Left ventricle myocardium inferior (tissue), 1 donor: Measurements from ENCODE around the gene TNNC2. TPM values are rescaled to one million over a fixed set of nuclear protein-coding genes. Genes with fewer than 3 reads are reported as not detected.

ENCODE experiments used
- DNase-seq: peaks from one replicate; pipeline ENCODE4 v3.0.0-alpha.2; 2020
- H3K27ac ChIP-seq: fragments of 200-600 bp; replicated peaks from 2 replicates; pipeline ENCODE4 v1.8.0; 2021
- H3K27me3 ChIP-seq: fragments of 200-600 bp; 2 replicates; pipeline ENCODE4 v1.8.0; 2021; ENCODE audit warnings: low read depth
- H3K36me3 ChIP-seq: fragments of 200-600 bp; 2 replicates; pipeline ENCODE4 v1.8.0; 2021
- H3K4me1 ChIP-seq: fragments of 200-600 bp; 2 replicates; pipeline ENCODE4 v1.8.0; 2021
- H3K4me3 ChIP-seq: fragments of 200-600 bp; 2 replicates; pipeline ENCODE4 v1.8.0; 2021; ENCODE audit warnings: mild to moderate bottlenecking, moderate library complexity
- H3K9me3 ChIP-seq: fragments of 200-600 bp; replicated peaks from 2 replicates; pipeline ENCODE4 v1.8.0; 2021
- CTCF ChIP-seq: fragments of 200-600 bp; IDR thresholded peaks from 2 replicates; pipeline ENCODE4 v1.8.0; 2021; ENCODE audit warnings: antibody characterized with exemption, mild to moderate bottlenecking, borderline replicate concordance
- intact Hi-C: fragments of 100-400 bp; cut with micrococcal nuclease; formaldehyde crosslinking; loops from one replicate; pipeline ENCODE4 v1.11.0; 2022
- total RNA-seq: library from RNA; stranded (reverse); fragmentation: NEBNext Ultra II Directional; extraction: Animal tissue kit (Norgen Biotek cat#: 25700); gene quantifications from one replicate; pipeline ENCODE4 v1.2.1, GENCODE V29; 2021
- donor health status: DM: no; HTN: yes; CAD: no; lungs with severe emphysema.

Gene TNNC2
- total RNA-seq, 1 donor from 2014 or later, result 0.33 TPM

GRCh38 chr20:45792317-45793118, 34.6 kb downstream of the TNNC2 start:
- peaks cover 38% of the 10 kb centered on the region for H3K36me3 ChIP-seq
- intact Hi-C loops, result no loop called here
- H3K9me3 ChIP-seq, result no peaks in the 10 kb centered on the region
- H3K4me1 ChIP-seq, result peaks cover 31% of the 10 kb centered on the region
- H3K27ac ChIP-seq, result peak overlapping the region; percentile 93
- no peaks in the 10 kb centered on the region for H3K27me3 ChIP-seq
- TF ChIP-seq CTCF, result no peak
- peak overlapping the region; percentile 99 for H3K4me3 ChIP-seq
- no peak for DNase-seq

- no peaks in the 10 kb centered on the region for H3K27me3 ChIP-seq
- peaks cover 3% of the 10 kb centered on the region for H3K36me3 ChIP-seq
- H3K4me3 ChIP-seq, result no peak overlapping the region
- peaks cover 33% of the 10 kb centered on the region for H3K4me1 ChIP-seq
- intact Hi-C loops, result no loop called here
- no peak for DNase-seq
- H3K9me3 ChIP-seq, result no peaks in the 10 kb centered on the region
- no peak overlapping the region for H3K27ac ChIP-seq
- no peak for TF ChIP-seq CTCF
These were observed 38.8 kb downstream of the TNNC2 start for GRCh38 chr20:45788351-45788750.

GRCh38 chr20:45783656-45784294, 43.3 kb downstream of the TNNC2 start:
- H3K4me1 ChIP-seq, result peaks cover 14% of the 10 kb centered on the region
- no peaks in the 10 kb centered on the region for H3K36me3 ChIP-seq
- H3K9me3 ChIP-seq, result no peaks in the 10 kb centered on the region
- intact Hi-C loops, result no loop called here
- no peak for TF ChIP-seq CTCF
- peak overlapping the region; percentile 31 for H3K27ac ChIP-seq
- no peaks in the 10 kb centered on the region for H3K27me3 ChIP-seq
- no peak overlapping the region for H3K4me3 ChIP-seq
- peak; percentile 41 for DNase-seq

- Histone ChIP-seq H3K4me3 (no peak overlapping the region), H3K9me3 (no peaks in the 10 kb centered on the region), H3K4me1 (peaks cover 14% of the 10 kb centered on the region), H3K27ac (no peak overlapping the region), H3K27me3 (no peaks in the 10 kb centered on the region), H3K36me3 (no peaks in the 10 kb centered on the region)
- intact Hi-C loops, result no loop called here
- no peak for TF ChIP-seq CTCF
- no peak for DNase-seq
These were observed 44.2 kb downstream of the TNNC2 start for GRCh38 chr20:45782890-45783289.

- intact Hi-C loops, result no loop called here
- TF ChIP-seq CTCF, result no peak
- Histone ChIP-seq H3K27ac (no peak overlapping the region), H3K9me3 (no peaks in the 10 kb centered on the region), H3K4me1 (peaks cover 14% of the 10 kb centered on the region), H3K36me3 (no peaks in the 10 kb centered on the region), H3K4me3 (no peak overlapping the region), H3K27me3 (peaks cover 5% of the 10 kb centered on the region)
- DNase-seq, result no peak
These were observed 45.7 kb downstream of the TNNC2 start for GRCh38 chr20:45781391-45781931.
